Left cardiac atrium (tissue), 4 donors: ENCODE data around the gene SCT. TPM values are rescaled to one million over a fixed set of nuclear protein-coding genes. Genes with fewer than 3 reads are reported as not detected.
"Not testable (repeated sequence)": the region's sequence is repeated elsewhere in the genome, so short reads cannot be mapped to it uniquely, and the experiment has no call there.

Source experiments
- ATAC-seq, 2 donors: fragments of 200-7000 bp; cut with Tn5 transposase; one replicate each; pipeline ENCODE4 v1.9.1; 2020; ENCODE audit warnings: mild to moderate bottlenecking in 2 of 2, moderate library complexity in 2 of 2
- DNase-seq: peaks from one replicate; pipeline ENCODE4 v3.0.0-alpha.2; 2020
- intact Hi-C, 2 donors: fragments of 100-400 bp; cut with DNase I; formaldehyde crosslinking; loops; one replicate each; pipeline versions ENCODE4 v1.14.1 to v1.15.1; 2022 to 2023
- long read RNA-seq: library from polyadenylated mRNA; unstranded; transcript quantifications from one replicate; pipeline ENCODE4 v2.0.0, GENCODE V29; 2021
- total RNA-seq, 2 donors: library from RNA; stranded (reverse); fragmentation: NEBNext Ultra II Directional; extraction: Animal tissue kit (Norgen Biotek cat#: 25700); gene quantifications; one replicate each; pipeline ENCODE4 v1.2.1, GENCODE V29; 2021
- donor health status: DM: no; HTN: yes; CAD: no.
- donor health status: DM: no; HTN: yes; CAD: no; lungs with severe emphysema.
- donor health status: DM: yes; HTN: yes; CAD: no.
- donor health status: Dilated cardiomyopathy.

SCT gene, protein sequence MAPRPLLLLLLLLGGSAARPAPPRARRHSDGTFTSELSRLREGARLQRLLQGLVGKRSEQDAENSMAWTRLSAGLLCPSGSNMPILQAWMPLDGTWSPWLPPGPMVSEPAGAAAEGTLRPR
- total RNA-seq, result not detected
- long read RNA-seq, result 0 reads

DNA sequence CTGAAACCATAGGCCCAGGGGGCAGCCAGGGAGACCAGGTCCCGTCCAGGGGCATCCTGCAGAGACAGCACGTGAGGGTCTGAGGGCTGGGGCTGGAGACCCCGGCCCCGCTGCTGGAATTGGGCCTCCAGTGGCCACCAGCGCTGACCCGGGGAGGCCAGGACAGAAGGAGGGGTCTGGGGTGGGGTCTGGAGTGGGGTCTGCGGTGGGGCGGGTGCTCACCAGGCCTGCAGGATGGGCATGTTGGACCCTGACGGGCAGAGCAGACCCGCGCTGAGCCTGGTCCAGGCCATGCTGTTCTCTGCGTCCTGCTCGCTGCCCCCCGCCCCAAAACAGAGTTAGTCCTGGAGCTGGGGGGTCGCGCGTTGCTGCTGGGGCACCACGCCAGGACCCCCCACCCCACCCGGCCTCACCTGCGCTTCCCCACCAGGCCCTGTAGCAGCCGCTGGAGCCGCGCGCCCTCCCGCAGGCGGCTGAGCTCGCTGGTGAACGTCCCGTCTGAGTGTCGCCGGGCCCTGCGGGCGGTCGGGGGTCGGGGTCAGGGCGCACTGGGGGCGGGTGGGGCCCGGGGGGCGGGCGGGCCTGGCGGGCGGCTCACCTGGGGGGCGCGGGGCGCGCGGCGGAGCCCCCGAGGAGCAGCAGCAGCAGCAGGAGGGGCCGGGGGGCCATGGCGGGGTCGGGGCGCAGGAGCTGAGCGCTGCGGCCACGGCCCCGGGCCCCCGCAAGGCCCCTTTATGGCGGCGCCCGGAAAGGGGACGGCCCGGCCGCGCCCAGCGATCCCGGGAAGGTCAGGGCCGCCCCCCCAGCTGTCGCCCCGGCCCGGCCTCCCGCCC lies at the start of gene SCT:
Gene SCT, minus strand, starts transcription at position 707 of the 833 bp plus-strand sequence. Its CDS starts 38 bp downstream, at position 669.
- DNase-seq (no peak), ATAC-seq (no peak)
- intact Hi-C loops, result no loop called here

DNA sequence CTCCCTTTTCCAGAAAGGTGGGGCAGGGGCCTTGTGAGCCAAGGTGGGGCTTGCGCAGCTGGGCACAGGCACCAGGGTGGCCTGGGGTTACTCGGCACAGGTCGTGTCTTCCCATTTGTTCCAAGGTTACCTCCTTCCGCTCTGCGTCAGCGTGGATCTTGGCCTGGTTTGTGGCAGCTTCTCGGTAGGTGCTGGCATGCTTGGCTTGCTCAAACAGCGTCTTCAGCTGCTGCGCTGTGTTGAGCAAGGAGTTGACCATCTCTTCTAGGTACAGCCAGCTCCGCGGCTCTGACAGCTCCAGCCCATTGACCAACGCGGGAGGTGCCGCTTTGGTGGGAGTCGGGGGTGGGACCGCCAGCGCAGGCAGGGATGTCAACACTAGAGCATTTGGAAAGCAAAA lies 47.4 kb upstream of the SCT start:
- DNase-seq, result no peak
- intact Hi-C loops, result no loop called here

GRCh38 chr11:673866-674265 lies 46.9 kb upstream of the SCT start:
- intact Hi-C loops, result no loop called here
- DNase-seq, result no peak
- ATAC-seq, result no peak

More for the DNA sequence above, 47.4 kb upstream of the SCT start:
- ATAC-seq, result no peak

GRCh38 chr11:665704-666281 lies 38.8 kb upstream of the SCT start:
- intact Hi-C loops, result no loop called here
- DNase-seq, result peak; percentile 28
- ATAC-seq, result peak; percentile 54 to 74

GRCh38 chr11:665062-665703 lies 38.2 kb upstream of the SCT start:
- no peak for DNase-seq
- intact Hi-C loops, result no loop called here
- no peak for ATAC-seq

DNA sequence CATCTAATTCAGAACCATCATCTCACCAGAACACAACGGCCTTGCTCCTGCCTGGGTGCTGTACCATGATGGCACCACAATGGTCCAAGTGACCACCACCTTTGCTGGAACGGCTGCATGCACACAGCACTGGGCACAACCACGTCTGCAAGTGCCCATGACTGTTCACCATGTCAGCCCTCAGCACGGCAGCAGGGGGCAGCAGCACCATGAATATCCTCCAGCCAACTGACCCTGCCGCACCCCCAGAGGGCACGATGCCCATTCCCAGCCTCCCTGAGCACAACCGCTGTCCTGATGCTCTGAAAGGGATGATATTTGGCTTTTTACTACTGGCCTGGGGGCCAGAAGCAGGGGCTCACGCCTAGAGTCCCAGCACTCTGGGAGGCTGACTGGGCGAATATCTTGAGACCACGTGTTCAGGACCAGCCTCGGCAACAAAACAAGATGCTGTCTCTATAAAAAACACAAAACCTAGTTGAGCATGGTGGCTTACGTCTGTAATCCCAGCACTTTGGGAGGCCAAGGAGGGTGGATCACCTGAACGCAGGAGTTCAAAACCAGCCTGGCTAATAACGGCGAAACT lies 35.8 kb upstream of the SCT start:
- ATAC-seq (peak; percentile 81 to 85), DNase-seq (peak; percentile 76)
- intact Hi-C loops, result loop anchor here (5.0 kb wide), 1 partner anchor 60 kb away; no protein-coding TSS in a partner anchor

GRCh38 chr11:660681-661444 lies 33.9 kb upstream of the SCT start:
- ATAC-seq (no peak), DNase-seq (no peak)
- intact Hi-C loops, result loop anchor here (5.0 kb wide), 1 partner anchor 61 kb away; no protein-coding TSS in a partner anchor

DNA sequence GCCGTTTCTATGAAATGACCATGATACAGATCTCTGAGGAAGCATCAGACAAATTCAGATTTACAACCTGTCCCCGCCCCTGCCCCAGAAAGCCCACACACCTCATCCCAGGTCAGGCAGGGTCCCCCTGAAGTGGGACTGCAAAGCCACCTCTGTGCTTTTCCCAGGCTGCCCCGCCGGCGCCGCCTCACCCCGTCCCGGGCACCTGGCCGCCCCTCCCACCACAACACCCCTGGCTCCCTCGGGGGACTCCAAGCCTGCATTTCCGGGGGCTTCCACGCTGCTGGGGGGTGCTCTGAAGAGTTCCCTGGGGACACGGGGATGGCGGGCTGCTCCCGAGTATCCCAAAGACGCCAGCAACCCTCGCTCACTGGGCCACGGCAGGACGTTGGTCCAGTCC lies 33.3 kb upstream of the SCT start:
- no peak for DNase-seq
- intact Hi-C loops, result loop anchor here (5.0 kb wide), 1 partner anchor 62 kb away; no protein-coding TSS in a partner anchor
- no peak for ATAC-seq

DNA sequence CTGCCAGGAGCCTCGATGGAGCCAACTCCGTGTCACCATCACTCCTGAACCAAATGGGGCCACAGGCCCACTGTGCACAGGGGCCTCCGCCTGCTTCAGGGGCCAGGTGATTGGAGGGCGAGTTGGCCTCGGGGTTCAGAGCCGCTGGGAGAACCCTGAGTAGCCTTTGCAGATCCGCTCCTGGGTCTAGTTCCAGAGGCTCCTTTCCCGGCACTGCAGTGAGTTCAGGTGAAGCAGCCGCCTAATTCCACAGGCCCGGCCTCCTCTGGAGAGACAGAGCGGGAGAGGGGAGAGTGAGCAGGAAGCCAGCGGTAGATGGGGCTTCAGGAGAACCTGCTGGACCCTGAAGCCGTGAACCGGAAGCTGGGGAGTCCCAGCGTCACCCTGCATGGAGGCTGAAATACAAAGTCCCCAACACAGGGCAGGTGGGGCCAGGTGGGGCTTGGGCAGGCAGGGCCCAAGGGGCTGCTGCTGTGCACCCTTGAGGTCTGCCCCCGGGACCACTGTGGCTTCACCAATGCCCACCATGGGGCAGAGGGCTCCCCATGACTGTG lies 32.6 kb upstream of the SCT start:
- intact Hi-C loops, result loop anchor here (5.0 kb wide), 1 partner anchor 63 kb away; no protein-coding TSS in a partner anchor

GRCh38 chr11:657691-658126 lies 30.7 kb upstream of the SCT start:
- DNase-seq (no peak), ATAC-seq (no peak)
- intact Hi-C loops, result no loop called here

More for the DNA sequence above, 32.6 kb upstream of the SCT start:
- DNase-seq (no peak), ATAC-seq (no peak)

DNA sequence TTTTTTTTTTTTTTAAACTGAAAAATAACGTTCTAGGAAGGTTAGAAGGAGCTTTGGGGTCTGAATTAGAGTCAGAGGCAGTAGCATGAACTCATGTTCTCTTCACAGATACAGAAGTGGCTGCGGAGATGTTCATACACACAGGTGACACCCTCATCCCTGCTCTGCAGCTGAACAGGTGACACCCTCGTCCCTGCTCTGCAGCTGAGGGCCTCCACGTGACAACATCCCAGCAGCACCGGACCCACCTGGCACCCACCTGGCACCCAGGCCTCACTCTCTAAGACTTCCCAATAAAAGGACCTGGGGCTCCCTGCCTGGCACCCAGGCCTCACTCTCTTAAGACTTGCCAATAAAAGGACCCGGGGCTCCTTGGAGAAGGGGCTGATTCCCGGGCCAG lies 29.9 kb upstream of the SCT start:
- DNase-seq (no peak), ATAC-seq (no peak)
- intact Hi-C loops, result no loop called here

- no peak for ATAC-seq
- intact Hi-C loops, result no loop called here
- no peak for DNase-seq
Observed at GRCh38 chr11:656426-656825, 29.4 kb upstream of the SCT start.

DNA sequence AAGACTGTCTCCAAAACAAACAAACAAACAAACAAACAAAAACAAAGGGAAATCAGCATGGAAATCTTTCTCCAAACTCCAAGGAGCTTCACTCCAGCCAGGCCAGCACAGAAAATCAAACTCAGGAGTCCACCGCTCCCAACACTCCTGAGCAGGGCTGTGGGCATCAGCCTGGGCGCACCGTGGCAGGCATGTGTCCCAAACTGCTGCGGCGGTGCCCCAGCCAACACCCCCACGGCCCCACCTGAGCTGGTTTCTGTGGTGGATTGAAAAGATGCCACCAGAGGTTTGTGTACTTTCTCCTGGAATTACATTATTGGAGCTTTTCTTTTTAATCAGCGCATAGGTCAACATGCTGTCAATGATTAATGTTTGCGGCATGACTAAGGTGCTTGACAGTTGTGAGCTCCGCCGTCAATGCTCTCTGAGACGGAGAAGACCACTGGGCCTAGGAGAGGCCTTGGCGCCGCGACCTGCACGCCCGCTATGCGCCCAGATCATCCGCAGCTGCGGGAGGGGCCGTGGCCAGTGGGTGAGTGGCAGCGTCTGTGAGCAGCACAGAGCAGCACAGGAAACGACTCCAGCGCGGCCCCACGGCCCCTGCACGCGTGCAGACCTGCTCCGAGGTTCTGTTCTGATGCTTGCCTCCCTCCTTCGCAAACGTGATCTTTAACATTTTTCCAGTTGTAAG lies 28.2 kb upstream of the SCT start:
- intact Hi-C loops, result no loop called here
- no peak for ATAC-seq
- no peak for DNase-seq

DNA sequence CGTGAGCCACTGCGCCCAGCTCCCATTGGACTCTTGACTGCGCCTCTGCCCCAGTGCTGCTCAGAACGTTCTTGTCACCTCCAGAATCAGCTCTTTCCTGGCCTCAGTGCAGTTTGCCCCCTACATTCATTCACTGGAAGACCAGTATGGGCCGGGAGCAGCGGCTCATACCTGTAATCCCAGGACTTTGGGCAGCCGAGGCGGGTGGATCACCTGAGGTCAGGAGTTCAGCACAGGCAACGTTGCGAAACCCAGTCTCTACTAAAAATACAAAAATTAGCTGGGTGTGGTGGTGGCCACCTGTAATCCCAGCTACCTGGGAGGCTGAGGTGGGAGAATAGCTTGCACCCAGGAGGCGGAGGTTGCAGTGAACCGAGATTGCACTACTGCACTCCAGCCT lies 27.5 kb upstream of the SCT start:
- DNase-seq, ATAC-seq, intact Hi-C loops: not testable (repeated sequence)

DNA sequence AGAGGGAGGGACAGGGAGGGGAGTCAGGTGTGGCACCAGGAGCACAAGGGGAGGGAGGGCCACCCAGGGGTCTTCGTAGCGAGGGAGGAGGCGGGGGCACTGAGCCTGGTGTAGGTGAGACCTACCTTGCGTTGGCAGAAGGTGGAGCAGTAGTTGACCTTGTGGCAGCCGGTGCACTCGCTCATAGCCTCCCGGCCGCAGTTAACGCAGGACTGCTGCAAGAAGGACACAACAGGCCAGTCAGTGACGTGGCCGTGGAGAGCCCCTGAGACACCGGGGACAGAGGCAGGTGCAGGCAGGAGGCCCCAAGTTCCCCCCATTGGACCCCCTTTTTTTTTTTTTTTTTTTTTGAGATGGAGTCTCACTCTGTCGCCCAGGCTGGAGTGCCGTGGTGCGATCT lies 26.9 kb upstream of the SCT start:
- DNase-seq, result no peak
- intact Hi-C loops, result no loop called here
- no peak for ATAC-seq

- intact Hi-C loops, DNase-seq, ATAC-seq: not testable (repeated sequence)
Observed at GRCh38 chr11:653136-653535, 26.2 kb upstream of the SCT start.

DNA sequence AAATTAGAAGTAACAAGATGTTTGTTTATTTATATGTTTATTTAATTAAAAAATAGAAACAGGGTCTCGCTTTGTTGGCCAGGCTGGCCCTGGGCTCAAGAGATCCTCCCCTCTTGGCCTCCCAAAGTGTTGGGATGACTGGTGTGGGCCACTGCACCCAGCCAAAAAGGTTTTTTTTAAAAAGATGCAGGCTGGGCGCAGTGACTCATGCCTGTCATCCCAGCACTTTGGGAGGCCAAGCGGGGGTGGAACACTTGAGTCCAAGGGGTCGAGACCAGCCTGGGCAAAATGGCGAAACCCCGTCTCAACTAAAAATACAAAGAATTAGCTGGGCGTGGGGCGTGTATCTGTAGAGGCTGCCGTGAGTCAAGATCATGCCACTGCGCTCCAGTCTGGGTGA lies 23.5 kb upstream of the SCT start:
- intact Hi-C loops, result no loop called here
- ATAC-seq (no peak), DNase-seq (no peak)

- ATAC-seq, intact Hi-C loops, DNase-seq: not testable (repeated sequence)
Observed at GRCh38 chr11:647672-648158, 20.7 kb upstream of the SCT start.
